ENCODE measurements around the gene ALKAL2. TPM values are rescaled to one million over a fixed set of nuclear protein-coding genes. Genes with fewer than 3 reads are reported as not detected.
"Not testable (repeated sequence)": the region's sequence is repeated elsewhere in the genome, so short reads cannot be mapped to it uniquely, and the experiment has no call there.

The ALKAL2 gene, protein sequence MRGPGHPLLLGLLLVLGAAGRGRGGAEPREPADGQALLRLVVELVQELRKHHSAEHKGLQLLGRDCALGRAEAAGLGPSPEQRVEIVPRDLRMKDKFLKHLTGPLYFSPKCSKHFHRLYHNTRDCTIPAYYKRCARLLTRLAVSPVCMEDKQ
- total RNA-seq (0.17 TPM in 1 of 2 replicates, not detected in the other), polyA plus RNA-seq (0.58 TPM in 1 of 2 replicates, not detected in the other), polyA minus RNA-seq (ENCODE audit: low replicate concordance) (not detected in 2 replicates)
- polyA plus RNA-seq (2012): 0.09 and 0.29 TPM in 2 replicates

DNA sequence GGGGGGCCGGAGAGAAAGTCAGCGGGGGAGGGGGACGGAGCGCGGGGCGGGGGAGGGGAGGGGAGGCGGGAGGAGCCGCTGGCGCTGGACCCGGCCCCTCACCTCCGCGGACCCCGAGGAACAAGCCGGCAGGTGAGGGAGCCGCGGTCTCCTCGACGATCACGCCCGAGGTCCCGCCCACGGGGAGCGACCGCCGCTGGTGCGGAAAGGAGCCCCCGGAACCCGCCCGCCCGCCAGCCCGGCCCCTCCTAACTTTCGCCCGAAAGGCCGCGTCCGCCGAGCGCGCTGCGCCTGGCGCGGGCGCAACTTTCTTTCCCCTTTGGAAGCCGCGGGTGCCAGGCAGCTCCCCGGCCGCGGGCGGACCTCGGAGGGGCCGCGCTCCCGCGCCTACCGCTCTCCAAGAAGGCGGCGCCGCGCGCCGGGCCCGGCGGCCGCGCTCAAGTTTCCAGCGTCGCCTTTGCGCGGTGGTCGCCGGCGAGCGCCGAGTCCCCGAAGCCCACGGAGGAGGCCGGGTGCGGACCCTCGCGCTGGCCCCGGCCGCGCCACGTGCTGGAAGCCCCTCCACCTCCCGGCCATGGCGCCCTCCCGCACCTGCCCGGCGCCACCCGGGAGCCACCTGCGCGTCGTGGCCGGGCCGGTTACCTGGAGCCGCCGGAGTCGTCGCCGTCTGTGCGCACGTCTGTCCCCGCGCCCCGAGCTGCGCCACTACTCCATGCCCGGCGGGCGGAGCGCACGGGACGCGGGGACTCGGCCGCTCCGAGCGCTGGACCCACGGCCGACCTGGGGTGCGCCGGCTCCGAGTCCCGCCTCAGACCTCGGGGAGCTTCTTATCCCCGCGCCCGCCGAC is at the start of gene ALKAL2:
ALKAL2 (minus strand) TSS at position 181 of the 847 bp plus-strand sequence. CDS start 256 bp downstream, outside the sequence.
- TF ChIP-seq EZH2 (IDR thresholded peaks at IDR 0.05; ENCODE audit: low read length, missing control alignments): peak; percentile 95
- TF ChIP-seq, protein P1, sequence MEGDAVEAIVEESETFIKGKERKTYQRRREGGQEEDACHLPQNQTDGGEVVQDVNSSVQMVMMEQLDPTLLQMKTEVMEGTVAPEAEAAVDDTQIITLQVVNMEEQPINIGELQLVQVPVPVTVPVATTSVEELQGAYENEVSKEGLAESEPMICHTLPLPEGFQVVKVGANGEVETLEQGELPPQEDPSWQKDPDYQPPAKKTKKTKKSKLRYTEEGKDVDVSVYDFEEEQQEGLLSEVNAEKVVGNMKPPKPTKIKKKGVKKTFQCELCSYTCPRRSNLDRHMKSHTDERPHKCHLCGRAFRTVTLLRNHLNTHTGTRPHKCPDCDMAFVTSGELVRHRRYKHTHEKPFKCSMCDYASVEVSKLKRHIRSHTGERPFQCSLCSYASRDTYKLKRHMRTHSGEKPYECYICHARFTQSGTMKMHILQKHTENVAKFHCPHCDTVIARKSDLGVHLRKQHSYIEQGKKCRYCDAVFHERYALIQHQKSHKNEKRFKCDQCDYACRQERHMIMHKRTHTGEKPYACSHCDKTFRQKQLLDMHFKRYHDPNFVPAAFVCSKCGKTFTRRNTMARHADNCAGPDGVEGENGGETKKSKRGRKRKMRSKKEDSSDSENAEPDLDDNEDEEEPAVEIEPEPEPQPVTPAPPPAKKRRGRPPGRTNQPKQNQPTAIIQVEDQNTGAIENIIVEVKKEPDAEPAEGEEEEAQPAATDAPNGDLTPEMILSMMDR (conservative IDR thresholded peaks at IDR 0.05 in 1 of 2, IDR thresholded peaks at IDR 0.05 in 1 of 2; ENCODE audit: low read depth in 1 of 2, low read length in 2 of 2): no peak
- peak in 1 of 2 donors; percentile 25 for DNase-seq (ENCODE audit: low read depth in 2 of 2)
- Histone ChIP-seq H3K79me2 (ENCODE audit: control insufficient read depth, insufficient read depth, low read length) (no peaks in the 10 kb centered on the region), H3K4me3 (replicated peaks in 1 of 4; ENCODE audit: control extremely low read depth in 1 of 4, insufficient read depth in 1 of 4, low read depth in 3 of 4, low read length in 4 of 4) (peak within 1 kb of the TSS in 2 of 4 experiments; percentile 5 to 38), H3K27me3 (ENCODE audit: control insufficient read depth, insufficient read depth, low read length) (peaks cover 6% of the 10 kb centered on the region), H2AFZ (ENCODE audit: low read length) (no peak within 1 kb of the TSS), H3K4me1 (ENCODE audit: control insufficient read depth, extremely low read depth, insufficient read depth, low read length) (peaks cover 3% of the 10 kb centered on the region), H3K36me3 (ENCODE audit: control insufficient read depth, insufficient read depth, low read length) (no peaks in the 10 kb centered on the region), H4K20me1 (ENCODE audit: control insufficient read depth, extremely low read depth, insufficient read depth, low read length) (no peaks in the 10 kb centered on the region), H3K4me2 (ENCODE audit: extremely low read depth, insufficient read depth, low read length) (peak within 1 kb of the TSS; percentile 32), H3K9ac (ENCODE audit: insufficient read depth, low read length) (no peak within 1 kb of the TSS), H3K27ac (ENCODE audit: insufficient read depth, low read length) (no peak within 1 kb of the TSS), H3K9me3 (ENCODE audit: control insufficient read depth, insufficient read depth, low read depth, low read length) (no peaks in the 10 kb centered on the region)

DNA sequence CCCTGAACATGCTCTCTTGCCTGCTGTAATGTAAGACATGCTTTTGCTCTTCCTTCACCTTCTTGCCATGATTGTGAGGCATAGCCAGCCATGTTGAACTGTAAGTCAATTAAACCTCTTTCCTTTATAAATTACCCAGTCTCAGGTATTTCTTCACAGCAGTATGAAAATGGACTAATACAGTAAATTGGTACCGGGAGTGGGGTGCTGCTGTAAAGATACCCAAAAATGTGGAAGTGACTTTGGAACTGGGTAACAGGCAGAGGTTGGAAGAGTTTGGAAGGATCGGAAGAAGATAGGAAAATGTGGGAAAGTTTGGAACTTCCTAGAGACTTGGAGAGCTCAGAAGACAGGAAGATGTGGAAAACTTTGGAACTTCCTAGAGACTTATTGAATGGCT is 49.1 kb upstream of the ALKAL2 start:
- not testable (repeated sequence) for H3K9me3 ChIP-seq (ENCODE audit: control insufficient read depth, insufficient read depth, low read depth, low read length); H3K4me1 ChIP-seq (ENCODE audit: control insufficient read depth, extremely low read depth, insufficient read depth, low read length); H4K20me1 ChIP-seq (ENCODE audit: control insufficient read depth, extremely low read depth, insufficient read depth, low read length); DNase-seq (ENCODE audit: low read depth in 2 of 2); H3K27ac ChIP-seq (ENCODE audit: insufficient read depth, low read length); H3K36me3 ChIP-seq (ENCODE audit: control insufficient read depth, insufficient read depth, low read length); H3K4me3 ChIP-seq (replicated peaks in 1 of 4; ENCODE audit: control extremely low read depth in 1 of 4, insufficient read depth in 1 of 4, low read depth in 3 of 4, low read length in 4 of 4); H3K27me3 ChIP-seq (ENCODE audit: control insufficient read depth, insufficient read depth, low read length); H2AFZ ChIP-seq (ENCODE audit: low read length); H3K79me2 ChIP-seq (ENCODE audit: control insufficient read depth, insufficient read depth, low read length); H3K9ac ChIP-seq (ENCODE audit: insufficient read depth, low read length); H3K4me2 ChIP-seq (ENCODE audit: extremely low read depth, insufficient read depth, low read length)

DNA sequence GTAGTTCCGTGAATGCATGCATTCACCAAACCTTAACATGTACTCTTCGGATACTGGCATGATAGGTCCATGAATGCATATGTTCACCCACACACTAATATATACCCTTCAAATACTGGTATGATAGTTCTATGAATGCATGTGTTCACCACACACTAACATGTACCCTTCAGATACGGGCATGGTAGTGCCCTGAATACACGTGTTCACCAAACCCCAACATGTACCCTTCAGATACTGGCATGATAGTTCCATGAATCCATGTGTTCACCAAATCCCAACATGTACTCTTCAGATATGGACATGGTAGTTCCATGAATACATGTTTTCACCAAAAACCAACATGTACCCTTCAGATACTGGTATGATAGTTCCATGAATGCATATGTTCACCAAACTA is 48.5 kb upstream of the ALKAL2 start:
- H3K27ac ChIP-seq (ENCODE audit: insufficient read depth, low read length): no peak overlapping the region
- H2AFZ ChIP-seq (ENCODE audit: low read length): no peak overlapping the region
- no peak overlapping the region for H3K4me2 ChIP-seq (ENCODE audit: extremely low read depth, insufficient read depth, low read length)
- H4K20me1 ChIP-seq (ENCODE audit: control insufficient read depth, extremely low read depth, insufficient read depth, low read length): no peaks in the 10 kb centered on the region
- no peaks in the 10 kb centered on the region for H3K4me1 ChIP-seq (ENCODE audit: control insufficient read depth, extremely low read depth, insufficient read depth, low read length)
- no peak for DNase-seq (ENCODE audit: low read depth in 2 of 2)
- no peak overlapping the region for H3K9ac ChIP-seq (ENCODE audit: insufficient read depth, low read length)
- H3K27me3 ChIP-seq (ENCODE audit: control insufficient read depth, insufficient read depth, low read length): no peaks in the 10 kb centered on the region
- no peaks in the 10 kb centered on the region for H3K9me3 ChIP-seq (ENCODE audit: control insufficient read depth, insufficient read depth, low read depth, low read length)
- H3K79me2 ChIP-seq (ENCODE audit: control insufficient read depth, insufficient read depth, low read length): no peaks in the 10 kb centered on the region
- H3K36me3 ChIP-seq (ENCODE audit: control insufficient read depth, insufficient read depth, low read length): no peaks in the 10 kb centered on the region
- H3K4me3 ChIP-seq (replicated peaks in 1 of 4; ENCODE audit: control extremely low read depth in 1 of 4, insufficient read depth in 1 of 4, low read depth in 3 of 4, low read length in 4 of 4): no peak overlapping the region
- TF ChIP-seq, protein P1 (conservative IDR thresholded peaks at IDR 0.05 in 1 of 2, IDR thresholded peaks at IDR 0.05 in 1 of 2; ENCODE audit: low read depth in 1 of 2, low read length in 2 of 2): no peak
- no peak for TF ChIP-seq EZH2 (IDR thresholded peaks at IDR 0.05; ENCODE audit: low read length, missing control alignments)
